Eye (tissue), 1 donor: ENCODE results near the gene PTPA.

Source experiments
- DNase-seq: peaks from one replicate; pipeline ENCODE4 v3.0.0-alpha.2; 2015

The PTPA gene

DNA sequence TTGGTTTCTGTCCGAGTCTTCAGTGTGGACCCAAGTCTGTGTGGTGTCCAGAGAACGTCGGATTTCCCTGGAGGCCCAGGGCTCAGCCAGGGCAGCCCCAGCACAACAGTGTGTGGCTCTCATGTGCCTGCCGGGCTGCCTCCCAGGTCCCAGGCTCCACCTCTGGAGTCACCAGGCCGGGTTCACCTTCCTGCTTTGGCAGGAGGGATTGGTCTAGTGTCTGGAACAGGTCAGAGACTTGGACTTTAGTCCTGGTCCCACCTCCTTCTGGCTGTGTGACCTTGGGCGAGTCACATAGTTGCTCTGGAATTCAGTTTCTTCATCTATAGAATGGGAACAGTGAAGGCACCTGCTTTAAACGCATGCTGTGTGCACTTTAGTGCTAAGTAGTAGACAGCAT is 27.1 kb upstream of the PTPA start:
- no peak for DNase-seq

DNA sequence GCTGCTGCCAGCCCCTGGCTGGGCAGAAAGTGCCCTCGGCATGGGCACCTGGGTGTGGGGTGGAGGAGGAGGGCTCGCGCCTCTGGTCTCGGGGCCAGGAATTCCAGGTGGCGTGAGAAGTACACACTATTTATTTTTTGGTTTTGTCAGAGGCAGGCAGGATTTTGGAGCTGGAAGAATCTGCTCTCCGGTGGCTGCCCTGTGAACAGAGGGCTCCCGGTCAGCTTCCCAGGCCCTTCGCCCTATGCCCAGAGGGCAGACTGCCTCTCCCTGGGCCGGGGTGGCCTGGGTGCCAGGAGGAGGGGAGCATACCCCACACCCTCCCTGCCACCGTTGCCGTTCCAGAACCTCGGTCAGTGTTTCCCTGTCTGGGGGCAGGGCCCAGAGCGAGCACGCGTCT is 22.0 kb upstream of the PTPA start:
- DNase-seq: no peak

DNA sequence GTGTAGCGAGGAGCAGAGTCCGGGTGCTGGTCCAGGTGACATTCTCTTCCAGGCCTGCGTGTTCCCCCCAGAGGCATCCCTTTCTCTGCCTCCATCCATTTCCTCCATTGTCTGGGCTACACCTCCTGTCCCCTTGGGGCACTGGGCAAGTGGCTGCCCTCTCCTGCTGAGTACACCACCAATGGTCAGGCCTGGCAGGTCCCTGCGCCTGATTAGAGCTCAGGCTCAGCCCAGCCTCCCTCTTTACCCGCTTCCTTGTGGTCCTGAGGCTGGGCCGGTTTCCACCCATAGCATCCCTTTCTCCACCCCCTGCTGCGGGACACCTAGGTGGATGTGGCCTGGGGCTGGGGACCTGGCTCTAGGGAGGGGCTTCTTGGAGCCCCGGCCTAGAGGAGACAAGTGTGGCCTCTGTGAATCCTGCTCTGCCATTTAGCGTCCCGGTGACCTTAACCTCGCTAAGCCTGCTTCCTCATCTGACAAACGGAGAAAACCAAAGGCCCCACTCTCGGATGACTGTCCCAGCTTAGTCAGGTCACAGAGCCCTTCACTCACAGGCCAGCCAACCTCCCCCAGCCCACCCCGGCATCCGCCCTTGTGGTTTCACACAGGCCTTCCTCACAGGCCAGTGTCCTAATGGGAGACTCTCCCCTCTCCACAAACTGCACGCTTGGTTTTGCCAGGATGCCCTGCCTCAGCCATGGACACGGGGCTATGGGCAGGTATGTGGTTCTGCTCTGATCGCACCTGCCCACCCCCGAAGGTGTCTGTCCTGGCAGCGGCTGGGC is 17.4 kb upstream of the PTPA start:
- no peak for DNase-seq

DNA sequence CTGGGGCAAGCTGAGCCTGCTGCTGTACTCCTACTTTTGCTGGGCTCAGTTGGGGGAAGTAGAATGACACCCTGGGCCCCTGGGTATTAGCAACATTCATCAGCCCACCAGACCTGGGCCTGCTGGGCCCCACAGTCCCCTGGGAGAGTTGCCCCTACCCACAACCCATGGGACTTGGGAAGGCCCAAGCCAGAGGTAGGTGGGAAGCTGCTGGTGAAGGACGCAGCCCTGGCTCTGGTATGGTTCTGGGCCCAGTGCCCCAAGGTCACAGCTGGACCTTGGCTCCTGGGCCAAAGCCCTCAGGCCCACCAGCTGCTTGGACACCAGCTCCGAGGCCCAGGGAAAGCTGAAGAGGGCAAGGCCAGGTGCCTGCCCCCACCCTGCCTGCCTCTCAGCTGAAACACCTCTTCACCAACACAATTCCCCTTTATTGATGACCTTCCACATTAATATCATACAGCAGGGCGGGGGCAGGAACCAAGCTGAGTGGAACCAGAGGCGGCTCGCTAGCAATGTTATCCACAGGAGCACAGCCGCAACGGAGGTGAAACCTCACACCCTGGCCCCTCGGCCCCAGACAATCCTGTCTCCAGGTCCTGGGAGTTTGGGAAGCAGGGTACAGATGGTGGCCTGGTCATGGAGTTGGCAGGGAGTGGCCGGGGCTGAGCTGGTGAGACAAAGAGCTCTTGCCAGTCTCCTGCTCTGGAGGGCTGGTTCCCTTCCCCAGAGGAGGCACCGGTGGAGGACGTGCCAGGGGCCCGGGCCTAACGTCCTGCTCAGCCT is 16.6 kb upstream of the PTPA start:
- DNase-seq: no peak

DNA sequence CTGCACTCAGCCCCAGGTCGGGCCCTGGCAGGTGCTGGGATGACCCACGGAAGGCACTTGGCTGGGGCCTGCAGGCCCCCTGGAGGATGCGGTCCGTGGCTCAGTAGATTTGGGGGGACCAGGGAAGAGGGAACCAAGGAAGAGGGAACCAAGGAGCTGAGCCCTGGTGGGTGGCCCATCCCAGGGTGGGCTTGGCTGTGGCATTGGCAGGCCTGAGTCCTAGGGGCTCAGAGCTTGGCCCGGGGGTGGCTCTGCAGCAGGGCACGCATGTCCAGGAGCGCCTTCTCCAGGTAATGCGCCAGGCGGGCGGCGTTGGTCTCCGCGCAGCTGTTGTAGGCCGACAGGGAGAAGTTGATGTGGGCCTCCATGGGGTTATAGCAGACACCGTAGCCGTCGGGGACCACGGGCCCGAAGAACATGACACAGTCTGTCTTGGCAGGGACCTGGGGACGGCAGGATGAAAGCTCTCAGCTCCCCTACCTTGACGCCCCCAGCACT is 16.0 kb upstream of the PTPA start:
- no peak for DNase-seq

DNA sequence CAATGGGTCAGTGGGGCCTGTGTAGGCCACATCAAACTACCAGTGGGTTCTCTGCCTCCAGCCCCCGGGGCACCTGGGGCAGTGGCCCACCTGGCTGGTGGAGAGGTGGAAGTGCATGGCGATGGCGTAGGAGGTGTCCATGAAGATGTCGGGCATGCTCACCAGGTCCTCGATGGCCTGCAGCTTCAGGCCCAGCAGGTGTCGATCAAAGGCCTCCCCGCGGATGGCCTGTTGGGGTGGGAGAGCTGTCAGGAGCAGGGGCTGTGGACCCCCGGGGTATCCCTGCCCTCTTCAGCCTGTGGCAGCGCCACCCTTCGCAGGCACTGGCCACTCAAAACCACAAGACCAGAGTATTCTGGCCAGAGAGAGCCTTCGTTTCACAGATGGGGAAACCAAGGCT is 15.3 kb upstream of the PTPA start:
- no peak for DNase-seq

DNA sequence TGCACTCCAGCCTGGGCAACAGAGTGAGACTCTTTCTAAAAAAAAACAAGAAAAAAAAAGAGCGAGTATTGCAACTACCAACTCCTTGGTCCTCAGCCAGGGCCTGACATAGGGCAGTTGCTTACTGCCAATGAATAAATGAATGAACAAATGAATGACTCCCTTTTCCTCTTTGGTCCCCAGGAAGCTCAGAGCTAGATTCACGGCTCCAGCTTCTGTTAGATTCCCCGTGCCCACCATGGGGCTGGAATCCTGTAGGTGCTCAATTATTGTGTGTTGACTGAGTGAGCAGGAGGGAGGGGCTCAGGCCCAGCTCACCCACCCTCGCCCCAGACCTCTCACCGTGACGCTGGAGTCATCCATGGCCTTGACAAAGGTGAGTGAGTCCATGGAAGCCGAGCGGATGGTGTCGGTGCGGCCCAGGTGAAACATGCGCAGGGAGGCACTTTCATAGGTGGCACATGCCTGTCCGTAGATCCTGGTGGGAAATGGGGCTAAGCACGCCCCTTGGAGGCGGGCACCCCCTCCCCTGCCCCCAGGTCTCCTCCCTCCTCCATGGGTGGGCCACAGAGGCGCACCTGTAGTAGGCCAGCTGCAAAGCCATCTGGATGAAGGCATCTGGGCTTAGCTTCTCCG is 13.4 kb upstream of the PTPA start:
- DNase-seq: no peak

DNA sequence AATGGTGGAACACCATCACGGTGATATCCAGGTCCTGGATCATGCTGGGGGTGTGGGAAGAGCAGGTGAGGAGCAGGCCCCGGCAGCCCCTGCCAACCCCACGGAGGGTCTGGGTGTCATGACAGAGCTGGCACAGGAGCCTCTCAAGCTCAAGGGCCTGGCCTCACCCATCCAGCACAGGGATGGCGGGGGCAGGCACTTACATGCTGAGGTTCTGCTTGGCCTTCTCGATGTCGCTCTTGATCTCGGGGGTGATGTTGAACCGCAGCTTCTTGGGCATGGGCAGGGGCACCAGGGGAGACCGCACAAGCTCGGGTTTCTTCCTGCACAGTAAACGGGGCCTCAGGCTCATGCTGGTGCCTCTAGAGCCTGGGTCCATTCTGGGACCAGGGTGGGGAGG is 12.9 kb upstream of the PTPA start:
- DNase-seq: no peak

DNA sequence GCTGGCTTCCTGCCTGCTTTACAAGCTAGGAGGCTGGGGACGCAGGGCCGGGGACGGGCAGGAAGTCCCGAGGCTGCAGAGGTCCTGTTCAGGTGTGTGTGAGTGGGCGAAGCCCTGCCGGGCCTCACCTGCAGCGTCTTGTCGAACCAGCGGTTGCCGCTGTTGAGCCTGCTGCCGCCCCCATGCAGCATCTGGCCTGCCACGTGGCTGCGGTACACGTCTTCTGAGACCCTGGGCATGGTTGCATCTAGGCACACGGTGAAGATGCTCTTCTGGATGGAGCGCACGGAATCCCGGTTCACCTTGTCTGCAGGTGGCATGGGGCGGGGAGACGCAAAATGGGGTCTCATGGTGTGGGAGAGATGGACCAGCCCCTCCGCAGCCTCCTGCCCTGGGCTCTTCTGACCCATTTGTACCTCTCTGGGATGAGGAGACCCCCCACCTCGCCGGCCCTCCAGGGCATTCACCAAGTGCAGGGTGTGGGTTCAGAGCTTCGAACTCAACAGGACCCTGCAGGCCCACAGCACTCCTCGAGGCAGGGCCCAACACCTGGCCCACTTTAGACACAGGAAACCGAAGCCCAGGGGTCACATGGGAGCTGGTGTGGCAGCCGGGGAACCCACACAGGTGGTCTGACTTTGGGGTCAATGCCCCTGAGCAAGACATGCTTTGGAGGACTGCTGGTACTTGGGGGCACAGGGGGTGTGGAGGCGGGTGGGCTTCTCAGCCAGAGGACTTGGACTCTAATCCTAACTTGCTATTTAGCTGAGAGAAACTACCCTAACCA is 10.6 kb upstream of the PTPA start:
- DNase-seq: no peak

DNA sequence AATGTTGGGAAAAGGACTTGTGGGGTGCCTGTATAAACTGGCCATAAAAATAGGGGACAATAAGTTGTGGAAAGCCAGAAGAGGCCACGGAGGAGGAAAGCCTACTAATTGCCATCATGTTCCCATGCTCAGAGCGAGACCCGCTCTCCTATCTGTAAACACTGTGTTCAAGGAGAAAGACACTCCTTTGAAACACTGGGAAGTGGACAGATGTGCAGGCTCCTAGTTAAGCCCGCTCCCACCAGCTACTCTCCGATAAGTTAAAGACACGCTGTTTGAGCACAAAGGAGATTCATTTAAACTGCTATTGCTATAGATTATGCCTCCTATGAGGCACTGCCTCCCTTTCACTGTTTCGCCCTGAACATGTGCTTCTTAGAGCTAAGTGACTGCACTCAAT is 9.9 kb upstream of the PTPA start:
- no peak for DNase-seq

DNA sequence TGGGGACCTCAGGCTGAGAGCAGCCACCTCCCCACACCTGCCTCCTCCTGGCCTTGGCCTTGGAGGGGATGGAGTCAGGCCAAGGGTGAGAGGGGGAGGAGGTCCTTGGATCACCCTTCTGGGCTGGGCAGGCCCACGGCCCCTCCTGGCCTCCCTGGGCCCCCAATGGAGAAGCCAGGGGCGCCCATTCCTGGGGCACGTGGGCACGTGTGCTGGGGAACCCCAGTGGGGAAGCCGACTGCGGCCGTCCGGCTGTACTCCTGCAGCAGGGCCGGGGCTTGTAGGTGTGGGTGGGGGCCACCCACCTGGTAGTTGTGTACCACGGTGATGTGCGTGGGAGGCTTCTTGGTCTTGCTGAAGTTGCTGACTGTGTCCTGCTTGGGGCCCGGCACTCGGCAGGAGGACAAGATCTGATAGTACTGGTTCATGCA is 9.1 kb upstream of the PTPA start:
- no peak for DNase-seq

DNA sequence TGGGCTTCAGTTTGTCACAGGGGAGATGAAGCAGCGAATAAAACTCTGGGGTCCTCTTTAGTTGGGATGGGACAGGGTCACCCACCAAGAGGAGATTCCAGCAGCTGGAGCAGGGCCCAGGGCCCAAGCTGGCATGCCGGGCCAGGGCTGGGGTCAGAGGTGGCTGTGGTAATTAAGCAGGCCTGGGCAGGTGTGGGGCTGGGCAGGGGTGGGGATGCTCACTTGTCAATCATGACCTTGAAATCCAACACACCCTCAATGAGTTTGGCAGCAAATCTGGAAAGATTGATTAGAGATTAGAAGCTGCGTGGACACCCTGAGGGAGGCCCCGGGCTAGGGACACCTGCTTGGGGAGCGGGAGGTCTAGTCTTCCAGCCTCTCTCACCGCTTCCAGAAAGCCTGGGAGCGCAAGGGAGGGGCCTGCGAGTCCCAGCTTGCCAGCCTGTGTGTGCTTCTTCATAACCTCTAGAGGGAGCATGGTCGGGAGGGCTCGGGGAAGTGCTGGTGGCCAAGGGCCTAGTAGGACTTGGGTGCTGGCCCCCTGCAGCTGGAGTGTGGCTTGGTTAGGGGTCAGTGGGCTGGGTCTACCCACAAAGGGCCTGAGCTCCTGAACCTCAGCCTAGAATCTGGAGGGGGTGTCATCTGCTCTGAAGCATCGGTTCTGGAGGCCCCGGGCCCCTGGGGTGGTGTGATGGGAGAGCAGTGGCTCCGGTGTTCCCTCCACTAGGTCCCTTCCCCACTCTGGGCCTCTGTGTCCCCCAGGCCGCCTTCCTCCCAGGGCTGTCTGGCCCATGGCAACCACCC is 8.2 kb upstream of the PTPA start:
- DNase-seq: peak; percentile 50

DNA sequence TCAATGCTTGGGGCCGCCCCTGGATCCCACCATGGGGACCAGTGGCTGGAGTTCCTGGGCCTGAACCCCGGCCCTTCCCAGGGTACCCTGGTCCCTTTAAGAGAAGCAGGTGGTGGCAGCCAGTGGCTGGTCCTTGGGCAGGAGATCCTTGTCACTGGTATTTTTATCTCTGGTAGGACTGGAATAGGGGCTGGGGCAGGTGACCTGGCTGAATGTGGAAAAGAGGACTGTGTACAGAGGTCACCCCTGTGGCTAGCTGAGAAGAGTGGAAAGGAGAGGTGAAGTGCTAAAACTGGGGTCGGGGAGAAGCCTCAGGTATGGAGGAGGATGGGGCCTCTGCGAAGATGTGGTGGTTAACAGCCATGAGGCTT is 7.6 kb upstream of the PTPA start:
- no peak for DNase-seq

DNA sequence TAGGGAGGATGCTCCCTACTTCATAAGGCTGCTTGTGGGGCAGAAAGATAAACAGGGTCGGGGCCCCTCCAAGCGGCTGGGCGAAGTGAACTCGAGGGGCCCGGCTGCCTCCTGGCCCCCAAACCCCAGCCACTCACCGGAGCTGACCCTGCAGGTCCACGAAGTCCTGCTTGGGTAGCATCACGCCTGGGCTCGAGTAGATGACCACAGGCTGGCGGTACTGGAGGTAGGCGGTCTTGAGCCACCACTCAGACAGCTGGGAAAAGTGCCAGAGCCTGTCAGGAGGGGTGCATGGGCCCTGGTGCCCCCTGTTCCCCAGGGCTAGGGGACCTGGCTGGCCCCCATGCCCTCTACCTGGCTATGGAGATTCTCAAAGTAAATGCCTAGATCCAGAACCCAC is 7.2 kb upstream of the PTPA start:
- no peak for DNase-seq

DNA sequence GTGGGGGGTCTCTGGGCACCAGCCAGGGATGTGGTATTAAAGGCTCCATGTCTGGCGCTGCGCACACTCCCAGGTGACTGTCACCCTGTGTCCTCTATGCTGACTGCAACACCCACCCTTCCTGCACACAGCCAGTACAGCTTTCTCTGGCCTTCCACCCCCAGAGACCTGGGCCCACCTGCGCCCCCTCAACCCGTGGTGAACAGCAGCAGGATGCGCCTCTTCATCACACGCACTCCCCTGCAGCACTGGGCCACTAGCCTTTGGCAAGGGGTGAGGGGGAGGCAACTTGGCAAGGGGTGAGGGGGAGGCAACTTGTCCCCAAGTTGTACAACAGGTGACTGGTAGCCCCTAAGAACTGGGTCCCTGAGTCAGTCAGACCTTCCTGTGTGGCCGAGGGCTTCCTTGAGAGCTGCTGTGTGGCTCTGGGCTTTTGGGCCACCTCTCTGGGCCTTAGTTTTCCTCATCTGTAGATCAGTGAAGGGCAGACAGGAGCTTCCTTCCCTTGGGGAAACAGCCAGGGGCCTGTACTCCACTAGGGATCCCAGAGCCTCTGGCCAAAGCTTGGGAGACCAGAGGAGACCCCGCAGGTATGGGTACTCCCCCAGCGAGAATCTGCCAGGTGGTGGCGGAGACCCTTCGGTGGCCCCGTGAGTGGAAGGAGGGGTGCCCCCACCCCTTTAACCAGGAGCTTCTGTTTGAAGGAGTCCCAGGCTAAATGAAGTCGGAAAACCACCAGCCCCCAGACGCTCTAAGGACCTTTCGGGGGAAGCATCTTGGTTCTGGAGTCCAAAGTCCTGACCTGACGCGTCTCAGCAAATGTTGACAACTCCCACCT is 5.1 kb upstream of the PTPA start:
- DNase-seq: no peak

DNA sequence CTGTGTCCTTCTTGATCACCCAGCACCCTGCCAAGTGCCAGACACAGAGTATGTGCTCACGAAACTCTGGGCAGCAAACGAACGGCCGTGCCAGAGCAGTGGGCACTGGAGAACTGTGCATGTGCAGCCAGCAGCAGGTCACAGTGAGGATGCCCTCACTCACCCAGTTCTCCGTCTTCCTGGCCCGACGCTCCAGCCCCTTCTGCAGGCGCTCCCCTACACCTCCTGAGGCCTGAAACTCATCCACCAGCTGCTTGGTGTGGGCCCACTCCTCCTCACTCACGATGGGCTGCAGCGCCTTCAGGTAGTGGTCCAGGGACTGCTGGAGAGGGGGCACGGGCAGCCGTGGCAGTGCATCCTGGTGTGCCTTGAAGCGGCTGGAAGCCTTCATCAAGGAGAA is 3.6 kb upstream of the PTPA start:
- DNase-seq: no peak

DNA sequence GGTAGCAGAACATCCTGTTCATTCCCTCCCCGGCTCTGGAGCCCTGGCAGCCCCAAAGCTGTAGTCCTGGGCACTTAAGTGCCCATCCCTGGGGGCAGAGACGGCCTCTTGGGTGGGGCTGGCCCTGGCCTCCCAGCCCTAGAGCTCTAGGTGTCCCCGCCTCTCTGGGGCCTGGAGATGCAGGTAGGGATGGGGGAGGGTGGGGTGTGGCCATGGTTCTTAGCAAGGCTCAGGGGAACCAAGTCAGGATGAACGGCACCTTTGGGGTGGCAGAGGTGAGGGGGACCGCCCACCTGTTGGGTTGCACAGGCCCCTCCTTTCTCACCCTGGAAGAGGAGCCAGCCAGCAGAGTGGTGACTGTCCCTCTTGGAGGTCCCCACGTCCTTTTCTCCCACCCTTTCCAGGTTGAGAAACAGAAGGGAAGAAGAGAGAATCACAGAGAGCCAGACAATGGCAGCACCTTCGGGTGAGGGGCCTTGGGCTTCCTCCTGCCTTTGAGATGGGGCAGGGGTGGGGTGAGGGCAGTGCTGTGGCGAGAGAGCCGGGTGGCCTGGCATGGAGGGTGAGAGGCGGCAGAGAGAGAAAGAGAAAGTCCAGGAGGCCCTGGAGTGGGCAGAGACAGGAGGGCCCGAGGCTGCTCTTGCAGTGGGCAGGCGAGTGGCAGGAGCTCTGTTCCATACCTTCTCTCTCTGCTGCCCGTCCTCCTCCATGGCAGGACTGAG is 3.0 kb upstream of the PTPA start:
- no peak for DNase-seq

DNA sequence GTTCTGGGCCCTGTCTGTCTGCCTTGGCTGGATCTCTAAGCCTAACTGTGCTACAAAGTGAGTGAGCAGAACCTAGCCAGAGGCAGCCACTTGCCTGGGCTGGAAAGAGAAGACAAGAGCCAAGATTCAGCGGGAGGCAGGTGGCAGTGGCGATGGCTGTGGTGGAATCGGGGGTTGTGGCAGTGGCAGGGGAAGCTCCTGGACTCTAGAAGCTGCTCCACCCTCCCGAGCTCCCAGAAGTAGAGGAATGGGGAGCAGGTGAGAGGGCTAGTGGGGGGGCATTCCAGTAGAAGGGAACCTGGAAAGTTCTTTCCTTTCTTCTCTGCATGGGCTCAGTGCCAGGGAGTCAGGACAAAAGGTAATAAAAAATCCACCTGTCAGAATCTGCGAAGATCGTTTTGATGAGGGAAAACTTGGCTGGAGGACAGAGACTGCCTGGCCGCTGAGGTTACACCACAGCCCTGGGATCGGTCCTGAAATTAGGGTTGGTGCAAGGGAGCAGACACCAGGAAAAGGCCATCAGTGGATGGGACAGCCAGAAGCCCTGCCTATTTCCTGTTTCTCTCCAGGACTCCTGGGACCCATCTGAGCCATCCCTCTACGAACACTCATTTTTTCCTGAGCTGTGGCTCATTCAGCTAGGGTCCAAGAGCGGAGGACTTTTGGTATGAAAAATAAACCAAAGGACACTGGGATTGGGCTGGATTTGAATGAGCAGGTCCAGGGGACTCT is 2.2 kb upstream of the PTPA start:
- no peak for DNase-seq

DNA sequence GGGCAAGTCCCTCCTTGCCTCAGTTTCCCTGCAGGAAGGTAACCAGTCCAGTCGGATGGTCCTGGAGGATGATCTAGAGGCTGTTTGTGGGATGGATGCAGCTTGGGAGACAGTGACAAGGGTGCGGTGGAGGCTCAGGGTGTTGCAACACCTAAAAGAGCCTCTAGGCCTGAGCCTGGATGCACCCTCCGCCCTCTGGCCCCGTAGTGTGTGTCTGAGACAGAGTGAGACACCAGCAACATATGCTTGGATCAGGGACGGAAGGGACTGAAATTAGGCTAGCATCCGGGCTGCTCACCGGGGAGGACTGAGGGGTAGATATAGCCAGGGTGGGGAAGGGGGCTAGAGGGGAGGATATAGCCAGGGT is 1.7 kb upstream of the PTPA start:
- DNase-seq: peak; percentile 34
